GM12878 (cell line): ENCODE results near the gene YBX3. TPM values are rescaled to one million over a fixed set of nuclear protein-coding genes. Genes with fewer than 3 reads are reported as not detected.

ENCODE experiments used
- ATAC-seq: fragments of 200-7000 bp; cut with Tn5 transposase; 3 replicates; pipeline ENCODE4 v1.9.1; 2020; ENCODE audit warnings: mild to moderate bottlenecking, moderate library complexity
- Bru-seq: library from RNA; stranded (reverse); fragments of 400-500 nt; gene quantifications from one replicate; lab custom pipeline; 2021; lab: Mats Ljungman, UMichigan
- BruChase-seq, 2 experiments: library from RNA; stranded (reverse); fragments of 400-500 nt; gene quantifications; one replicate each; lab custom pipeline; 2021; lab: Mats Ljungman, UMichigan
- BruUV-seq: library from RNA; stranded (reverse); fragments of 400-500 nt; replicated peaks from 2 replicates; lab custom pipeline; 2021; lab: Mats Ljungman, UMichigan
- CTCF ChIA-PET: fragments of 300-600 bp; sonication (Branson Sonifier 250); formaldehyde crosslinking; extraction: SDS; loops from one replicate; lab custom pipeline; 2021; ENCODE audit warnings: inconsistent platforms; lab: Yijun Ruan, JAX
- POLR2A ChIA-PET: fragments of 350-600 bp; formaldehyde crosslinking; extraction: SDS; loops from one replicate; lab custom pipeline; 2021; ENCODE audit warnings: inconsistent platforms; lab: Charles Lee
- RAD21 ChIA-PET: fragments of 300-600 bp; sonication (Branson Sonifier 250); formaldehyde crosslinking; loops from one replicate; lab custom pipeline; 2023; ENCODE audit warnings: antibody characterized with exemption; ENCODE audit not compliant: unreplicated experiment; lab: Charles Lee
- SMC1A ChIA-PET: fragments of 300-600 bp; sonication (Branson Sonifier 250); formaldehyde crosslinking; loops from one replicate; lab custom pipeline; 2023; ENCODE audit not compliant: unreplicated experiment, uncharacterized antibody; lab: Charles Lee
- DNase-seq: peaks from one replicate; pipeline ENCODE4 v3.0.0-alpha.2; 2011; ENCODE audit warnings: low read depth, low spot score
- FAIRE-seq: peaks from 3 replicates; lab custom pipeline; 2011; peaks lifted over from hg19 to GRCh38; lab: Jason Lieb, UNC
- H2AFZ ChIP-seq: 2 replicates; pipeline ENCODE4 v1.6.0; 2011; ENCODE audit warnings: low read depth, low read length, control low read depth; ENCODE audit not compliant: control insufficient read depth
- H3K27ac ChIP-seq: 2 replicates; pipeline ENCODE4 v1.5.1; 2011; ENCODE audit warnings: control low read depth; ENCODE audit not compliant: control insufficient read depth, insufficient read depth
- H3K27me3 ChIP-seq, 2 experiments: replicated peaks in 1 of 2; 2 replicates each; pipeline versions ENCODE4 v1.6.0 to v1.6.1; 2011; ENCODE audit warnings: low read length in 1 of 2; ENCODE audit not compliant: control insufficient read depth in 2 of 2, insufficient read depth in 2 of 2
- H3K36me3 ChIP-seq, 2 experiments: 2 replicates each; pipeline ENCODE4 v1.5.1; 2011; ENCODE audit warnings: low read length in 1 of 2; ENCODE audit not compliant: control insufficient read depth in 2 of 2, insufficient read depth in 2 of 2
- H3K4me1 ChIP-seq: 2 replicates; pipeline ENCODE4 v1.6.1; 2011; ENCODE audit warnings: mild to moderate bottlenecking, low read length, moderate library complexity, mixed read lengths; ENCODE audit not compliant: control insufficient read depth, insufficient read depth
- H3K4me2 ChIP-seq: 2 replicates; pipeline ENCODE4 v1.6.0; 2011; ENCODE audit warnings: control low read depth; ENCODE audit not compliant: control insufficient read depth, insufficient read depth
- H3K4me3 ChIP-seq: fragments of 200-600 bp; sonication (generic); 2 replicates; pipeline ENCODE4 v1.5.1; 2016
- H3K79me2 ChIP-seq: 2 replicates; pipeline ENCODE4 v1.6.0; 2011; ENCODE audit warnings: low read length; ENCODE audit not compliant: control insufficient read depth, insufficient read depth
- H3K9ac ChIP-seq: 2 replicates; pipeline ENCODE4 v1.8.0; 2011; ENCODE audit warnings: low read length, control low read depth, mixed read lengths; ENCODE audit not compliant: control insufficient read depth, insufficient read depth
- H3K9me3 ChIP-seq: replicated peaks from 3 replicates; pipeline ENCODE4 v1.5.1; 2011; ENCODE audit warnings: mild to moderate bottlenecking, low read length; ENCODE audit not compliant: control insufficient read depth, insufficient read depth
- H4K20me1 ChIP-seq: 2 replicates; pipeline ENCODE4 v1.6.0; 2011; ENCODE audit not compliant: control insufficient read depth, insufficient read depth
- ASH2L ChIP-seq: fragments of 300-600, 200-600 bp; sonication (generic); IDR thresholded peaks from 2 replicates; pipeline ENCODE4 v1.6.1; 2017; ENCODE audit warnings: low read depth, mild to moderate bottlenecking, borderline replicate concordance
- GATAD2B ChIP-seq: fragments of 450-650 bp; conservative IDR thresholded peaks from 2 replicates; pipeline ENCODE4 v1.6.1; 2017; ENCODE audit warnings: low read depth, mild to moderate bottlenecking, moderate library complexity
- IKZF1 ChIP-seq: fragments of 450-650 bp; conservative IDR thresholded peaks from 2 replicates; pipeline ENCODE4 v1.6.1; 2017; ENCODE audit warnings: antibody characterized with exemption, mild to moderate bottlenecking
- MEF2A ChIP-seq: IDR thresholded peaks from 2 replicates; pipeline ENCODE4 v1.6.1; 2011; ENCODE audit warnings: low read depth, mild to moderate bottlenecking, low read length, moderate library complexity; ENCODE audit not compliant: insufficient read depth
- POLR2A ChIP-seq: IDR thresholded peaks from 2 replicates; pipeline ENCODE4 v1.6.1; 2011; ENCODE audit warnings: low read depth, mild to moderate bottlenecking, low read length
- POU2F2 ChIP-seq: IDR thresholded peaks from 3 replicates; pipeline ENCODE4 v1.6.1; 2011; ENCODE audit warnings: low read depth, mild to moderate bottlenecking, low read length, borderline replicate concordance
- ZNF687 ChIP-seq: fragments of 450-650 bp; IDR thresholded peaks from 2 replicates; pipeline ENCODE4 v1.6.1; 2017; ENCODE audit warnings: mild to moderate bottlenecking, moderate library complexity
- WGBS: methylation state at CpG from one replicate; pipeline ENCODE4 v1.1.6; 2016; ENCODE audit warnings: low lambda C conversion rate; ENCODE audit not compliant: insufficient replicate concordance, insufficient coverage; ENCODE audit errors: missing lambda C conversion rate; 5-methylcytosine and 5-hydroxymethylcytosine counted together
- in situ Hi-C: fragments of 300-500 bp; cut with MboI; formaldehyde crosslinking; loops from 9 replicates; pipeline ENCODE4 v1.14.3; 2018; ENCODE audit warnings: mixed read lengths
- intact Hi-C: fragments of 100-400 bp; cut with micrococcal nuclease; formaldehyde crosslinking; loops from one replicate; pipeline ENCODE4 v1.14.2; 2022; ENCODE audit not compliant: unreplicated experiment
- long read RNA-seq, 2 experiments: library from polyadenylated mRNA; unstranded; transcript quantifications; one replicate each; pipeline ENCODE4 v2.0.0, GENCODE V29; 2019 to 2020
- polyA minus RNA-seq, 3 experiments: library from RNA; depleted of rRNA, polyadenylated mRNA; stranded (reverse); fragments of >200 nt; gene quantifications; 2 replicates each; pipeline ENCODE4 v1.2.3, GENCODE V29; 2011
- polyA plus RNA-seq, 11 experiments: library from polyadenylated mRNA; depleted of rRNA in 4 of 11; unstranded in 6 of 11; stranded (reverse) in 5 of 11; fragments of >200 nt; fragmentation: Nextera tagmentation in 4 of 11; fragmentation: Illumina TruSeq in 1 of 11; extraction: Ambion mirVana in 4 of 11; extraction: Trizol in 1 of 11; gene quantifications; 1 replicate in 1 of 11; 2 replicates in 10 of 11; pipeline versions ENCODE4 v1.2.1 to v1.2.3, GENCODE V29; 2011 to 2016; ENCODE audit warnings: inconsistent platforms in 2 of 11, missing spikeins in 2 of 11, low read depth in 1 of 11
- total RNA-seq, 4 experiments: library from RNA; depleted of rRNA in 3 of 4; stranded (reverse); fragments of >200 nt in 3 of 4; fragmentation: Illumina TruSeq in 1 of 4; extraction: Trizol in 1 of 4; gene quantifications; 2 replicates each; pipeline versions ENCODE4 v1.2.1 to v1.2.3, GENCODE V29; 2013 to 2021
- TF ChIP-seq, protein P1 (sequence below): fragments of 450-650 bp; IDR thresholded peaks from 2 replicates; pipeline ENCODE4 v1.6.1; 2016; ENCODE audit warnings: mild to moderate bottlenecking

Gene YBX3
- 110 and 114 TPM in 2 replicates for total RNA-seq (2013; cell fraction: nucleolus; rRNA removed)
- total RNA-seq (2014; rRNA removed): 71.7 and 83.5 TPM in 2 replicates
- total RNA-seq (2014; rRNA removed; fragmentation: Illumina TruSeq; extraction: Trizol): 110 TPM in 2 replicates
- 221 and 234 TPM in 2 replicates for total RNA-seq (2021)
- polyA plus RNA-seq (2011; ENCODE audit: low read depth): 46.5 TPM
- 97.2 and 98.6 TPM in 2 replicates for polyA plus RNA-seq (2011; rRNA removed)
- polyA plus RNA-seq (2011; cell fraction: cytosol; rRNA removed): 115 and 130 TPM in 2 replicates
- 180 and 225 TPM in 2 replicates for polyA plus RNA-seq (2011; cell fraction: nucleus; rRNA removed)
- 88.0 and 148 TPM in 2 replicates for polyA plus RNA-seq (2012)
- 162 and 211 TPM in 2 replicates for polyA plus RNA-seq (2014; fragmentation: Illumina TruSeq; extraction: Trizol)
- 100 to 1,000 TPM in 1 of 2 experiments, 10 to 100 TPM in 1; 49.1 to 113 TPM for polyA plus RNA-seq (2014; fragmentation: Nextera tagmentation; extraction: Ambion mirVana)
- polyA plus RNA-seq (2014; rRNA removed): 116 and 123 TPM in 2 replicates
- polyA plus RNA-seq (2016; fragmentation: Nextera tagmentation; extraction: Ambion mirVana): 100 to 1,000 TPM in 1 of 2 experiments, 10 to 100 TPM in 1; 25.9 to 169 TPM
- polyA minus RNA-seq (2011; rRNA and poly(A)+ RNA removed): 59.5 and 81.5 TPM in 2 replicates
- polyA minus RNA-seq (2011; cell fraction: cytosol; rRNA and poly(A)+ RNA removed): 34.6 and 35.9 TPM in 2 replicates
- 102 and 136 TPM in 2 replicates for polyA minus RNA-seq (2011; cell fraction: nucleus; rRNA and poly(A)+ RNA removed)
- Bru-seq, nascent RNA: percentile 97 among the genes with signal in this experiment
- BruChase-seq, experiment 1, labeled RNA remaining after a 6-hour chase: percentile 94 among the genes with signal in this experiment
- BruChase-seq, experiment 2, labeled RNA remaining after a 2-hour chase: percentile 91 among the genes with signal in this experiment
- long read RNA-seq, experiment 1, partial matches to known transcripts: 7 of 12 reads
- long read RNA-seq, experiment 1, other reads (novel, unspliced or antisense): 1 of 12 reads
- long read RNA-seq, experiment 2, partial matches to known transcripts: 16 of 31 reads
- long read RNA-seq, experiment 2, other reads (novel, unspliced or antisense): 10 of 31 reads

DNA sequence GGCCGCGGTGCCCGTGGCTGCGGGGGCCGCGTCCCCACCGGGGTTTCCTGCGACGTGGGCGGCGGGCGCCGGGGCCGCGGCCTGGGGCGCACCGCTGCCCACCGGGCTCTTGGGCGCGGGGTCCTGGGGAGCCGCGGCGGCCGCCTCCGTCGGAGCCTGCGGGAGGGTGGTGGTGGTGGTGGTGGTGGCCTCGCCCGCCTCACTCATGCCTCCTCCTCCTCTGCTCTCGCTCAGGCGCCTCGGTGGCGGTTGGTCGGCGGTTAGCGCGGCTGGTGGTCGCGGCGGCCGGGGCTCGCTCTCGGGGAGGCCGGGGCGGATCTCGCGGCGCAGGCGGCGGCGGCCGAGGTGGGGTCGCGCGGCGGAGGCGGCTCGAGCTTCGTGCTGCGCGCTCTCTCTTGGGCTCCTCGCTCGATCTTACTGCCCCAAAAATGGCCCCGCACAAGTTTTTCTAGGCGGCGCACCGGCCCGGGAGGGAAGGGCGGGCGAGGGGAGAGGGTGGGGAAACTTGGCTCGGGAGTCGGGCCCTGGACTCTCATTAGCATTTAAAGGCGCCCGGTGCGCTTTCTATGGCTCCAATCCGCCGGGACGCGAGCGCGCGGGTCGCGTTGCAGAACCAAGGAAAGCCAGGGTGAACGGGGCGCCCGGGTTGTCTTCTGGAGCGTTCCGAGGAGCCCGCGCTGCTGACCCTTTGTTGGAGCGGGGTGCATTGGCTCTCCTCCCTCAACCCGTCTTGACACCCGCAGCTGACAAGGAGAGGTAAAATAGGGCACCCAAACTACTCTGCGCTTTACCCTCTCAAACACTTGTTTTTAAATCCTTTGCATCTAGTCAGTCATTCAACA, at the start of gene YBX3:
YBX3 (minus strand) TSS at position 419 of the 842 bp plus-strand sequence; CDS start at position 207, 212 bp downstream.
- FAIRE-seq (no peak), ATAC-seq (peak; percentile 73), DNase-seq (no peak)
- BruUV-seq: no TSS peak
- RAD21 ChIA-PET: interaction anchor here (1.2 to 2.7 kb wide), 3 partner anchors 12 to 27 kb away, joined by 4 to 11 read pairs (median 6); no protein-coding TSS in a partner anchor
- H3K9ac ChIP-seq: peak within 1 kb of the TSS; percentile 83
- peak within 1 kb of the TSS; percentile 90 for H3K4me3 ChIP-seq
- SMC1A ChIA-PET: interaction anchor here (1.3 to 2.6 kb wide), 5 partner anchors 9 to 162 kb away, joined by 3 to 20 read pairs (median 5); no protein-coding TSS in a partner anchor
- H4K20me1 ChIP-seq: no peaks in the 10 kb centered on the region
- 0 out of 4 replicates have a peak, but pooled peaks cover 0 to 2% of the 10 kb centered on the region in 2 experiments for H3K27me3 ChIP-seq
- peak within 1 kb of the TSS; percentile 73 for H3K27ac ChIP-seq
- in situ Hi-C loops (no loop called here), intact Hi-C loops (loop anchor here (2.0 to 10.0 kb wide), 2 partner anchors 28 to 118 kb away; no protein-coding TSS in a partner anchor)
- CTCF ChIA-PET: interaction anchor here (0.7 to 2.2 kb wide), 5 partner anchors 11 to 764 kb away, joined by 3 to 18 read pairs (median 3); no protein-coding TSS in a partner anchor
- H3K79me2 ChIP-seq: peaks cover 57% of the 10 kb centered on the region
- no peaks in the 10 kb centered on the region for H3K36me3 ChIP-seq
- 0 out of 2 replicates have a peak, but pooled peaks cover 3% of the 10 kb centered on the region for H3K4me1 ChIP-seq
- H2AFZ ChIP-seq: peak within 1 kb of the TSS; percentile 94
- no peaks in the 10 kb centered on the region for H3K9me3 ChIP-seq
- WGBS: 1% methylated on average over 53 of the region's 95 CpGs
- POLR2A ChIA-PET: interaction anchor here (1.1 kb wide), 1 partner anchor 110 kb away, joined by 3 read pairs; no protein-coding TSS in a partner anchor
- H3K4me2 ChIP-seq: peak within 1 kb of the TSS; percentile 92
- TF ChIP-seq GATAD2B (0 out of 2 replicates have a peak, but pooled peaks have one; percentile 12), POLR2A (peak; percentile 69; the same call in 1 of the 2 replicates), ASH2L (no peak), ZNF687 (0 out of 2 replicates have a peak, but pooled peaks have one; percentile 11), MEF2A (no peak), IKZF1 (0 out of 2 replicates have a peak, but pooled peaks have one; percentile 8), POU2F2 (peak; percentile 78; the same call in 1 of the 3 replicates)
- TF ChIP-seq, protein P1, sequence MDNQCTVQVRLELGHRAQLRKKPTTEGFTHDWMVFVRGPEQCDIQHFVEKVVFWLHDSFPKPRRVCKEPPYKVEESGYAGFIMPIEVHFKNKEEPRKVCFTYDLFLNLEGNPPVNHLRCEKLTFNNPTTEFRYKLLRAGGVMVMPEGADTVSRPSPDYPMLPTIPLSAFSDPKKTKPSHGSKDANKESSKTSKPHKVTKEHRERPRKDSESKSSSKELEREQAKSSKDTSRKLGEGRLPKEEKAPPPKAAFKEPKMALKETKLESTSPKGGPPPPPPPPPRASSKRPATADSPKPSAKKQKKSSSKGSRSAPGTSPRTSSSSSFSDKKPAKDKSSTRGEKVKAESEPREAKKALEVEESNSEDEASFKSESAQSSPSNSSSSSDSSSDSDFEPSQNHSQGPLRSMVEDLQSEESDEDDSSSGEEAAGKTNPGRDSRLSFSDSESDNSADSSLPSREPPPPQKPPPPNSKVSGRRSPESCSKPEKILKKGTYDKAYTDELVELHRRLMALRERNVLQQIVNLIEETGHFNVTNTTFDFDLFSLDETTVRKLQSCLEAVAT: 0 out of 2 replicates have a peak, but pooled peaks have one; percentile 29
